SU-DHL-6 (cell line): ENCODE results near the gene PCDHGA7.

Experiments
- H2AFZ ChIP-seq: fragments of 200-600 bp; sonication (generic); 2 replicates; pipeline ENCODE4 v1.6.1; 2014; ENCODE audit warnings: low read depth, mild to moderate bottlenecking, moderate library complexity, mixed read lengths, antibody characterized with exemption, low read length; ENCODE audit not compliant: severe bottlenecking
- H3F3A ChIP-seq: fragments of 200-600 bp; shearing (Covaris generic); 2 replicates; pipeline ENCODE4 v1.6.0; 2016; ENCODE audit warnings: antibody characterized with exemption, mild to moderate bottlenecking; ENCODE audit not compliant: insufficient read depth
- H3K27ac ChIP-seq: fragments of 200-600 bp; sonication (generic); 2 replicates; pipeline ENCODE4 v1.5.1; 2016; ENCODE audit warnings: low read depth, mild to moderate bottlenecking, low read length, moderate library complexity, mixed read lengths
- H3K27me3 ChIP-seq: fragments of 200-600 bp; sonication (generic), shearing (Covaris generic); 2 replicates; pipeline ENCODE4 v1.6.0; 2014; ENCODE audit warnings: mild to moderate bottlenecking, low read length
- H3K36me3 ChIP-seq: fragments of 200-600 bp; sonication (generic); 2 replicates; pipeline ENCODE4 v1.6.1; 2014; ENCODE audit warnings: mild to moderate bottlenecking, low read length, mixed read lengths
- H3K4me2 ChIP-seq: fragments of 300-600, 200-600 bp; shearing (Covaris generic), sonication (generic); 2 replicates; pipeline ENCODE4 v1.6.0; 2014; ENCODE audit warnings: low read length, low read depth, mild to moderate bottlenecking; ENCODE audit not compliant: poor library complexity, severe bottlenecking
- H3K4me3 ChIP-seq: fragments of 200-600 bp; sonication (generic); 2 replicates; pipeline ENCODE4 v1.5.1; 2014; ENCODE audit warnings: antibody characterized with exemption, low read length, mild to moderate bottlenecking, mixed read lengths; ENCODE audit not compliant: insufficient read depth, poor library complexity, severe bottlenecking
- H3K79me2 ChIP-seq: fragments of 200-600 bp; sonication (generic); 2 replicates; pipeline ENCODE4 v1.6.1; 2014; ENCODE audit warnings: mild to moderate bottlenecking, low read length, moderate library complexity; ENCODE audit not compliant: insufficient read depth
- H3K9ac ChIP-seq: fragments of 200-600 bp; sonication (generic); 2 replicates; pipeline ENCODE4 v1.7.0; 2014; ENCODE audit warnings: mild to moderate bottlenecking, low read length
- H3K9me2 ChIP-seq: fragments of 200-600 bp; sonication (generic); replicated peaks from 2 replicates; pipeline ENCODE4 v1.6.1; 2014; ENCODE audit warnings: low read length; ENCODE audit not compliant: insufficient read depth
- H3K9me3 ChIP-seq: fragments of 200-600 bp; sonication (generic); 2 replicates; pipeline ENCODE4 v1.6.1; 2014; ENCODE audit warnings: low read length, mixed read lengths; ENCODE audit not compliant: insufficient read depth
- H4K20me1 ChIP-seq: fragments of 200-600 bp; sonication (generic); 2 replicates; pipeline ENCODE4 v1.6.1; 2014; ENCODE audit warnings: low read depth, mild to moderate bottlenecking, antibody characterized with exemption, low read length, moderate library complexity, mixed read lengths
- EZH2phosphoT487 ChIP-seq: fragments of 200-600 bp; sonication (generic), shearing (Covaris generic); conservative IDR thresholded peaks from 2 replicates; pipeline ENCODE4 v1.6.1; 2018; ENCODE audit warnings: mild to moderate bottlenecking, antibody characterized with exemption, low read length, moderate library complexity, mixed read lengths
- TF ChIP-seq, protein P1 (sequence below): fragments of 200-600 bp; sonication (generic); IDR thresholded peaks from one replicate; pipeline ENCODE4 v1.5.1; 2017; ENCODE audit warnings: antibody characterized with exemption, mild to moderate bottlenecking, low read length, moderate library complexity; ENCODE audit not compliant: insufficient read depth, poor library complexity, severe bottlenecking

PCDHGA7 gene

DNA sequence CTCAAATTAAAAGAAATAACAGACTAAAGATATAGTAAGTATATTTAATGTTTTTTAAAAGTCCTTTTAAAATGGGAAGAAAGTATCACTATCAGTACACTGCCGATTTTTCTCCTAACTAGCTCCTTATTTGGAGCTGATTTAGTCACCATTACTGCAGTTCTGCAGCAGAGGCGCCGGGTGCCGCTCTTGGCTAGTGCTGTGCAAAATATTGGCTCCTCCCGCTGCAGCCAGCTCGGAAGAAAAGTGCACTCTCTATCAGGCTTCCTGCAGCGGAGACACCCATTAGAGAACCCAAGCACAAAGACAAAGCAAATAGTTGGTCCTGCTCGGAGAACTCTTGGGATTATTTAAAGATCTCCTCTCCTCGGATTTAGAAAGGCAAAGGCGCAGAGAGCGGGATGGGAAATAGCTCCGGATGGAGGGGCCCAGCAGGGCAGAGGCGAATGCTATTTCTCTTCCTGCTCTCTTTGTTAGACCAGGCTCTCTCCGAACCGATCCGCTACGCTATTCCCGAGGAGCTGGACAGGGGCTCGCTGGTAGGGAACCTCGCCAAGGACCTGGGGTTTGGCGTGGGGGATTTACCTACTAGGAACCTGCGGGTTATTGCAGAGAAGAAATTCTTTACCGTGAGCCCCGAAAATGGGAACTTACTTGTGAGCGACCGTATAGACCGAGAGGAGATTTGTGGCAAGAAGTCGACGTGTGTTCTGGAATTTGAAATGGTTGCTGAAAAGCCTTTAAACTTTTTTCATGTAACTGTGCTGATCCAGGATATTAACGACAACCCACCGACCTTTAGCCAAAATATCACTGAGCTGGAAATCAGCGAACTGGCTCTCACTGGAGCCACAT lies 12.3 kb upstream of the PCDHGA7 start, which contains the start of gene PCDHGB3:
PCDHGB3 (plus strand) TSS at position 249 of the 855 bp plus-strand sequence; CDS start at position 402, 153 bp downstream.
- Histone ChIP-seq H3K4me3 (peak within 1 kb of the TSS; percentile 57), H3F3A (0 out of 2 replicates have a peak, but pooled peaks cover 3% of the 10 kb centered on the region), H3K9me3 (peaks cover 48% of the 10 kb centered on the region; the same call in 1 of the 2 replicates), H3K27ac (peak within 1 kb of the TSS; percentile 24; the same call in 1 of the 2 replicates), H3K9ac (peak within 1 kb of the TSS; percentile 48), H3K79me2 (no peaks in the 10 kb centered on the region; the same call in 1 of the 2 replicates), H3K27me3 (no peaks in the 10 kb centered on the region), H4K20me1 (no peaks in the 10 kb centered on the region), H3K36me3 (peaks cover 18% of the 10 kb centered on the region), H3K9me2 (no peaks in the 10 kb centered on the region), H2AFZ (peak within 1 kb of the TSS; percentile 81), H3K4me2 (peak within 1 kb of the TSS; percentile 91)
- TF ChIP-seq, protein P1, sequence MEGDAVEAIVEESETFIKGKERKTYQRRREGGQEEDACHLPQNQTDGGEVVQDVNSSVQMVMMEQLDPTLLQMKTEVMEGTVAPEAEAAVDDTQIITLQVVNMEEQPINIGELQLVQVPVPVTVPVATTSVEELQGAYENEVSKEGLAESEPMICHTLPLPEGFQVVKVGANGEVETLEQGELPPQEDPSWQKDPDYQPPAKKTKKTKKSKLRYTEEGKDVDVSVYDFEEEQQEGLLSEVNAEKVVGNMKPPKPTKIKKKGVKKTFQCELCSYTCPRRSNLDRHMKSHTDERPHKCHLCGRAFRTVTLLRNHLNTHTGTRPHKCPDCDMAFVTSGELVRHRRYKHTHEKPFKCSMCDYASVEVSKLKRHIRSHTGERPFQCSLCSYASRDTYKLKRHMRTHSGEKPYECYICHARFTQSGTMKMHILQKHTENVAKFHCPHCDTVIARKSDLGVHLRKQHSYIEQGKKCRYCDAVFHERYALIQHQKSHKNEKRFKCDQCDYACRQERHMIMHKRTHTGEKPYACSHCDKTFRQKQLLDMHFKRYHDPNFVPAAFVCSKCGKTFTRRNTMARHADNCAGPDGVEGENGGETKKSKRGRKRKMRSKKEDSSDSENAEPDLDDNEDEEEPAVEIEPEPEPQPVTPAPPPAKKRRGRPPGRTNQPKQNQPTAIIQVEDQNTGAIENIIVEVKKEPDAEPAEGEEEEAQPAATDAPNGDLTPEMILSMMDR = peak; percentile 74
- TF ChIP-seq EZH2phosphoT487 = no peak

- Histone ChIP-seq H3F3A (0 out of 2 replicates have a peak, but pooled peaks cover 3% of the 10 kb centered on the region), H3K36me3 (peaks cover 18% of the 10 kb centered on the region), H3K9me2 (no peaks in the 10 kb centered on the region), H2AFZ (no peak overlapping the region), H3K27me3 (no peaks in the 10 kb centered on the region), H3K9me3 (peaks cover 50% of the 10 kb centered on the region; the same call in 1 of the 2 replicates), H3K27ac (no peak overlapping the region), H4K20me1 (no peaks in the 10 kb centered on the region), H3K4me2 (no peak overlapping the region), H3K79me2 (no peaks in the 10 kb centered on the region; the same call in 1 of the 2 replicates), H3K9ac (no peak overlapping the region), H3K4me3 (no peak overlapping the region)
- TF ChIP-seq EZH2phosphoT487 = no peak
- TF ChIP-seq, protein P1 = no peak
Observed at GRCh38 chr5:141371572-141372475, 10.7 kb upstream of the PCDHGA7 start.

- H3K4me2 ChIP-seq = peak within 1 kb of the TSS; percentile 35
- peaks cover 58% of the 10 kb centered on the region; the same call in 1 of the 2 replicates for H3K9me3 ChIP-seq
- peaks cover 23% of the 10 kb centered on the region for H3K36me3 ChIP-seq
Observed at GRCh38 chr5:141373673-141374317, 8.7 kb upstream of the PCDHGA7 start, which contains the start of gene PCDHGA6. Gene PCDHGA6 (plus strand): TSS chr5:141373891. CDS start chr5:141374084, 193 bp downstream.

More at GRCh38 chr5:141373673-141374317, 8.7 kb upstream of the PCDHGA7 start, which contains the start of gene PCDHGA6:
- Histone ChIP-seq H3K79me2 (peaks cover 7% of the 10 kb centered on the region; the same call in 1 of the 2 replicates), H4K20me1 (no peaks in the 10 kb centered on the region), H3K9me2 (no peaks in the 10 kb centered on the region), H2AFZ (no peak within 1 kb of the TSS), H3K27ac (no peak within 1 kb of the TSS), H3K9ac (no peak within 1 kb of the TSS), H3K27me3 (no peaks in the 10 kb centered on the region), H3F3A (no peaks in the 10 kb centered on the region), H3K4me3 (peak within 1 kb of the TSS; percentile 18)
- no peak for TF ChIP-seq EZH2phosphoT487
- TF ChIP-seq, protein P1 = no peak
